ENCODE results near the gene EPYC.

Gene EPYC

DNA sequence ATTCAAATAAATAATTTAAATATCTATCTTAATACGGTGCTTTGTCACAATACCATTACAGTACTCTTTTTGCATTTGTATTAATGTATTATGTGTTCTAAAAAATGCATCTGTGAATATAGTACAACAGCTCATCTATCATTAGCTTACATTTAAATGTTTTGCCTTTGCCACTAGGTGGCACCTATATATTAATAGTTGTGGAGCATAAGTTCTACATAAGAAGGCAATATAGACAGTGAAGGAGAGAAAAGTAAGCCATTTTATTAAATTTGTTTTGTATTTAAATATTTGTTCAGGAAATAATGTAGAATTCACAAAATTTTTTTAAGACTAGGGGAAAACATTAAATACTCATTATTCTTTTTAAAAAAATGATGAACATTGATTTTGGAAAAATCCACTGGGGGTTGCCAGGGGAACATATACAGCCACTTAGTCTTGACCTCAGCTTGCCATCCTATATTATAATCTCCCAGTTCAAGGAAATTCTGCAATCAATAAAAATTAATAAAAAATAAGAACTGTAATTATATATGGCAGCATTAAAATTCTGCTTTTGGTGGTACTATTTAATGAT, 59.6 kb downstream of the EPYC start:
- no peak overlapping the region for H3K4me3 ChIP-seq (ENCODE audit: low read depth, low read length)
- TF ChIP-seq, protein P1, sequence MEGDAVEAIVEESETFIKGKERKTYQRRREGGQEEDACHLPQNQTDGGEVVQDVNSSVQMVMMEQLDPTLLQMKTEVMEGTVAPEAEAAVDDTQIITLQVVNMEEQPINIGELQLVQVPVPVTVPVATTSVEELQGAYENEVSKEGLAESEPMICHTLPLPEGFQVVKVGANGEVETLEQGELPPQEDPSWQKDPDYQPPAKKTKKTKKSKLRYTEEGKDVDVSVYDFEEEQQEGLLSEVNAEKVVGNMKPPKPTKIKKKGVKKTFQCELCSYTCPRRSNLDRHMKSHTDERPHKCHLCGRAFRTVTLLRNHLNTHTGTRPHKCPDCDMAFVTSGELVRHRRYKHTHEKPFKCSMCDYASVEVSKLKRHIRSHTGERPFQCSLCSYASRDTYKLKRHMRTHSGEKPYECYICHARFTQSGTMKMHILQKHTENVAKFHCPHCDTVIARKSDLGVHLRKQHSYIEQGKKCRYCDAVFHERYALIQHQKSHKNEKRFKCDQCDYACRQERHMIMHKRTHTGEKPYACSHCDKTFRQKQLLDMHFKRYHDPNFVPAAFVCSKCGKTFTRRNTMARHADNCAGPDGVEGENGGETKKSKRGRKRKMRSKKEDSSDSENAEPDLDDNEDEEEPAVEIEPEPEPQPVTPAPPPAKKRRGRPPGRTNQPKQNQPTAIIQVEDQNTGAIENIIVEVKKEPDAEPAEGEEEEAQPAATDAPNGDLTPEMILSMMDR (IDR thresholded peaks at IDR 0.05; ENCODE audit: low read depth, low read length, missing control alignments), result peak; percentile 20
- no peak for DNase-seq (ENCODE audit: low read depth)
- in situ Hi-C loops (cut with HindIII; ENCODE audit: low sequenced_read_pairs), result no loop called here

DNA sequence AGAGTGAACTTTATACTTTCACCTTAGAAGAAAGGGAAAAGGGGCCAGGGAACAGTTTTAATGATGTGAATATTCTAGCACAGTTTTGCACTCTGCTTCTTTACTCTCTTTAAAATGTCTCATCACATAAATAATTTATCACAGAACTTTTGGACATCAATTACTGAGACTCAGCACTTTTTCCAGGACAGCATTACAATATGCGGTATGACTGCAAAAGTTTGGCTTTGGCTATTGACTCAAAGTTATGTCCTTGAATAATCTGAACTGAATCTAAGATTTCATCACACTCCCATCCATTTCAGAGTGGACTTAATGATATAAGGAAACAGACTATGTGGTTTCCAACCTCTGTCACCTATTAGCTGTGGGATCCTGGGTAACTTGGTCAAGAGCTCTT, 61.5 kb downstream of the EPYC start:
- H3K4me3 ChIP-seq (ENCODE audit: low read depth, low read length), result no peak overlapping the region
- in situ Hi-C loops (cut with HindIII; ENCODE audit: low sequenced_read_pairs), result no loop called here
- no peak for DNase-seq (ENCODE audit: low read depth)
- TF ChIP-seq, protein P1 (IDR thresholded peaks at IDR 0.05; ENCODE audit: low read depth, low read length, missing control alignments), result no peak

DNA sequence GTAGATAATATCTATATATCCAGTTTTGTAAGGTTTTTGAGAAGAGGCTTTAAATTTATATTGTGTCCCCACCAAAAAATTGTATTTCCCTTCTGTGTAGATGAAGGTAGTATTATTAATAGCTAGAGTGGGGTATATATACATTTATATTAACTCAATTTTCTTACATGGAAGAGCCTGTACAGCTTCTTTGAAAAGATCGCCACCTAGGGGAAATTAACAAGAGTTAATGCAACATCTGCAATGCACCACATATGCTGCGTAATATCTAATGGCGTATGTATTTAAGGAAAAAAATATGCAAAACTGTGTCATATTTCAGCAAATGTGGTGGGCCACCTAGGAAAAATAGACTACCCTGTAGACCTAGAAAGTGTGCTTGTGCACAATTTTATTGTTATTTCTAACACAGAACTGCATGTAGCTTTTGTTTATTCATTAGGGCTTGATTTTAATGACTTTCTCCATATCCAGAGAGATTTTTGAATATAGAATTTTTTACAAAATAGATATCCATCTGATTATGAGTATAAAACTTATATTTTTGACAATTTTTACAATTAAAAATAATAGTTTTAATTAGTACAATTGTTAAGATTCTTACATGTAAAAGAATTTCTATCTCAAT, 63.8 kb downstream of the EPYC start:
- no peak overlapping the region for H3K4me3 ChIP-seq (ENCODE audit: low read depth, low read length)
- TF ChIP-seq, protein P1 (IDR thresholded peaks at IDR 0.05; ENCODE audit: low read depth, low read length, missing control alignments), result peak; percentile 63
- peak; percentile 38 for DNase-seq (ENCODE audit: low read depth)
- in situ Hi-C loops (cut with HindIII; ENCODE audit: low sequenced_read_pairs), result no loop called here

DNA sequence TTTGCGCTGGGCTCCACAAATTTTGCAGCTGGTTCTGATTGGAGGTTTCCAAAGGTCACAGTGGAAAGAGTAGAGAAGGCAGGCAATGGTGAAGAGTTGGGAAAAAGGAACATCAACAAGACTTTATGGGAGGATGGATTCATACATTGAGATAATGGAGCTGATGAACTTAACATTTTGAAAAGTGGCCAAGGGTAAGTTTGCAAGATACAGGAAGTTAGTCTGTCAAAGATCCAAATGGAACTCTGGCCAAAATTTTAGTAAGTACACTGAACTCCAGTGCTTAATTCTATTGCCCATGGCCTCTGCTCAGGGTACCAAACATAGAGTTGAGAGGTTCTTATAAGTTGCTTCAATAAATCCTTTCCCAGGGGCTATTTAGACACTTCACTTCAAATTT, 65.4 kb downstream of the EPYC start:
- DNase-seq (ENCODE audit: low read depth), result no peak
- TF ChIP-seq, protein P1 (IDR thresholded peaks at IDR 0.05; ENCODE audit: low read depth, low read length, missing control alignments), result no peak
- in situ Hi-C loops (cut with HindIII; ENCODE audit: low sequenced_read_pairs), result no loop called here
- no peak overlapping the region for H3K4me3 ChIP-seq (ENCODE audit: low read depth, low read length)

DNA sequence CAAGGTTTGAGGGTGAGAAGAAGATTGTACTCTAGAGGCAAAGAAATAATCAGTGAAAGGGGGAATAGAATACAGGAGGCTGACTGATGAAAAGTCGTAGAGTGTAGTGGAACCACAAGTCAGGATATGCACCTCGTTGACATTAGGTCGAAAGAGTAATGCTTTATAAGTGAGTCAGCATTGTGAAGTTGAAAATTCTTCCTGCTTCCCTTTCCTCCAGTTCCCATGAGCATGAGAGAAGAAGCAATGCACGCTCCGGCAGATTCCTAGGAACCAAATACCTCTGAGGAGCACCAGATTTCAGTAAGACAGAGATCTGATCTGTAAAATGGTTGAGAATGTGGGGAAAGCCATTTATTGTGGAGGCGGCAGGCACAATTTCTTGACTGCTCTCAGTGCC, 66.3 kb downstream of the EPYC start:
- in situ Hi-C loops (cut with HindIII; ENCODE audit: low sequenced_read_pairs), result no loop called here
- TF ChIP-seq, protein P1 (IDR thresholded peaks at IDR 0.05; ENCODE audit: low read depth, low read length, missing control alignments), result no peak
- DNase-seq (ENCODE audit: low read depth), result no peak
- H3K4me3 ChIP-seq (ENCODE audit: low read depth, low read length), result no peak overlapping the region

DNA sequence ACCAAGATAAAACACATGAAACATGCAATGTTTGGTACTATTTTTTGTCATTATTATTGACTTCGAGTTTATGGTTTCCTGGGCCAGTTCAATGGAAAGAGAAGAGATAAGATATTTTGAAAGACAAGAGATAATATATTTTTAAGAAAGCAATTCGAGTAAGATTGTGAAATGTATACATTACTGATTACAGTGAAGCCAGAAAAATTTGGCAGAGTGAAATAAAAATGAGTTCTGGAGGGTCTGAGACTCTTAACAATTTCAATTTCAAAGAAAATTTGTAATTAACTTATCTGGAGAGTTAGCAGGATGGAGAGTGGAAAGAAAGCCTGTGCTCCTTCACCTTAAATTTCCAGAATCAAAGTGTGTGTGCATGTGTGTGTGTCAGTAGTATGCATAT, 67.1 kb downstream of the EPYC start:
- TF ChIP-seq, protein P1 (IDR thresholded peaks at IDR 0.05; ENCODE audit: low read depth, low read length, missing control alignments), result no peak
- H3K4me3 ChIP-seq (ENCODE audit: low read depth, low read length), result no peak overlapping the region
- in situ Hi-C loops (cut with HindIII; ENCODE audit: low sequenced_read_pairs), result no loop called here
- no peak for DNase-seq (ENCODE audit: low read depth)
